WERI-Rb-1 (cell line): ENCODE data around the gene ATRN.

Experiments
- DNase-seq: peaks from one replicate; pipeline ENCODE4 v3.0.0-alpha.2; 2020
- H3K27ac ChIP-seq: fragments of 250-450 bp; sonication (Bioruptor Pico); 2 replicates; pipeline ENCODE4 v1.5.1; 2020; ENCODE audit warnings: mild to moderate bottlenecking, moderate library complexity
- H3K27me3 ChIP-seq: fragments of 250-450 bp; sonication (Bioruptor Pico); 2 replicates; pipeline ENCODE4 v1.5.1; 2021; ENCODE audit warnings: mild to moderate bottlenecking, low read depth, moderate library complexity; ENCODE audit not compliant: insufficient read depth, severe bottlenecking
- H3K36me3 ChIP-seq: fragments of 250-450 bp; sonication (Bioruptor Pico); 2 replicates; pipeline ENCODE4 v1.5.1; 2020; ENCODE audit warnings: mild to moderate bottlenecking, moderate library complexity
- H3K4me3 ChIP-seq: 2 replicates; pipeline ENCODE4 v1.5.1; 2011; ENCODE audit warnings: low read depth, mild to moderate bottlenecking, control low read depth, low read length
- H3K9me3 ChIP-seq: fragments of 250-450 bp; sonication (Bioruptor Pico); 2 replicates; pipeline ENCODE4 v1.5.1; 2021; ENCODE audit warnings: mild to moderate bottlenecking, moderate library complexity; ENCODE audit not compliant: severe bottlenecking
- CTCF ChIP-seq: IDR thresholded peaks from 2 replicates; pipeline ENCODE4 v1.5.1; 2011; ENCODE audit warnings: low read depth, mild to moderate bottlenecking, control low read depth, inconsistent platforms, low read length

ATRN gene

GRCh38 chr20:3678856-3679720, 208.3 kb downstream of the ATRN start:
- H3K4me3 ChIP-seq = no peak overlapping the region

GRCh38 chr20:3679749-3680700, 209.2 kb downstream of the ATRN start:
- Histone ChIP-seq H3K36me3 (no peaks in the 10 kb centered on the region), H3K9me3 (no peaks in the 10 kb centered on the region), H3K27me3 (peaks cover 18% of the 10 kb centered on the region), H3K27ac (no peak overlapping the region), H3K4me3 (no peak overlapping the region)
- no peak for TF ChIP-seq CTCF
- DNase-seq = no peak

More at GRCh38 chr20:3678856-3679720, 208.3 kb downstream of the ATRN start:
- no peak for DNase-seq
- Histone ChIP-seq H3K27me3 (peaks cover 27% of the 10 kb centered on the region), H3K36me3 (no peaks in the 10 kb centered on the region), H3K27ac (no peak overlapping the region), H3K9me3 (no peaks in the 10 kb centered on the region)
- TF ChIP-seq CTCF = no peak

- Histone ChIP-seq H3K9me3 (no peaks in the 10 kb centered on the region), H3K27ac (no peak overlapping the region), H3K27me3 (peaks cover 10% of the 10 kb centered on the region), H3K36me3 (no peaks in the 10 kb centered on the region), H3K4me3 (no peak overlapping the region)
- DNase-seq = no peak
- no peak for TF ChIP-seq CTCF
These were observed 210.0 kb downstream of the ATRN start for GRCh38 chr20:3680701-3681351.

- Histone ChIP-seq H3K9me3 (no peaks in the 10 kb centered on the region), H3K36me3 (no peaks in the 10 kb centered on the region), H3K4me3 (no peak overlapping the region), H3K27me3 (peaks cover 3% of the 10 kb centered on the region), H3K27ac (no peak overlapping the region)
- DNase-seq = no peak
- no peak for TF ChIP-seq CTCF
These were observed 210.6 kb downstream of the ATRN start for GRCh38 chr20:3681352-3681930.

GRCh38 chr20:3681931-3682781, 211.3 kb downstream of the ATRN start, which contains the start of gene ADAM33:
Gene ADAM33 (minus strand): TSS chr20:3682010. CDS start chr20:3682004, 6 bp downstream.
- Histone ChIP-seq H3K27me3 (no peaks in the 10 kb centered on the region), H3K36me3 (no peaks in the 10 kb centered on the region), H3K9me3 (no peaks in the 10 kb centered on the region), H3K4me3 (no peak within 1 kb of the TSS), H3K27ac (no peak within 1 kb of the TSS)
- no peak for DNase-seq
- TF ChIP-seq CTCF = no peak
